Measurements from ENCODE around the gene NINJ1.
"Not testable (repeated sequence)": the region's sequence is repeated elsewhere in the genome, so short reads cannot be mapped to it uniquely, and the experiment has no call there.

NINJ1 gene

GRCh38 chr9:93159601-93160471 is 25.8 kb upstream of the NINJ1 start:
- peak; percentile 60 for DNase-seq (ENCODE audit: low read depth)

GRCh38 chr9:93156475-93157008 is 22.5 kb upstream of the NINJ1 start:
- no peak for DNase-seq (ENCODE audit: low read depth)

GRCh38 chr9:93155716-93156474 is 21.8 kb upstream of the NINJ1 start:
- DNase-seq (ENCODE audit: low read depth): no peak

- DNase-seq (ENCODE audit: low read depth): peak; percentile 26
Measured at GRCh38 chr9:93154293-93154903, 20.3 kb upstream of the NINJ1 start.

- DNase-seq (ENCODE audit: low read depth): no peak
Measured at GRCh38 chr9:93151097-93151784, 17.2 kb upstream of the NINJ1 start.

GRCh38 chr9:93149361-93149760 is 15.3 kb upstream of the NINJ1 start:
- DNase-seq (ENCODE audit: low read depth): no peak

- DNase-seq (ENCODE audit: low read depth): no peak
Measured at GRCh38 chr9:93148721-93149120, 14.7 kb upstream of the NINJ1 start.

- DNase-seq (ENCODE audit: low read depth): no peak
Measured at GRCh38 chr9:93147632-93148031, 13.6 kb upstream of the NINJ1 start.

GRCh38 chr9:93146696-93147095 is 12.6 kb upstream of the NINJ1 start:
- not testable (repeated sequence) for DNase-seq (ENCODE audit: low read depth)

- DNase-seq (ENCODE audit: low read depth): peak; percentile 45
Measured at GRCh38 chr9:93143830-93144530, 9.9 kb upstream of the NINJ1 start.

GRCh38 chr9:93141771-93142483 is 7.9 kb upstream of the NINJ1 start:
- no peak for DNase-seq (ENCODE audit: low read depth)

GRCh38 chr9:93139365-93140182 is 5.5 kb upstream of the NINJ1 start:
- no peak for DNase-seq (ENCODE audit: low read depth)

- DNase-seq (ENCODE audit: low read depth): no peak
Measured at GRCh38 chr9:93138171-93138764, 4.2 kb upstream of the NINJ1 start.

- DNase-seq (ENCODE audit: low read depth): no peak
Measured at GRCh38 chr9:93137362-93137761, 3.3 kb upstream of the NINJ1 start.

- DNase-seq (ENCODE audit: low read depth): no peak
Measured at GRCh38 chr9:93136011-93136440, 2.0 kb upstream of the NINJ1 start.

GRCh38 chr9:93134740-93135444 is 841 bp upstream of the NINJ1 start:
- DNase-seq (ENCODE audit: low read depth): no peak

GRCh38 chr9:93133681-93134014 is 403 bp downstream of the NINJ1 start:
- DNase-seq (ENCODE audit: low read depth): no peak

GRCh38 chr9:93132946-93133680 is 938 bp downstream of the NINJ1 start:
- DNase-seq (ENCODE audit: low read depth): no peak

All from activated T-cell treated with anti-CD3 and anti-CD28 coated beads for 1 hour (primary cell).